GM18870 (cell line): ENCODE data around the gene RFC1.
"Not testable (repeated sequence)": the region's sequence is repeated elsewhere in the genome, so short reads cannot be mapped to it uniquely, and the experiment has no call there.

ENCODE experiments used
- ATAC-seq: cut with Tn5 transposase; IDR thresholded peaks from one replicate; pipeline ENCODE4 v1.9.1; 2021; ENCODE audit warnings: moderate library complexity; ENCODE audit not compliant: unreplicated experiment

RFC1 gene, protein sequence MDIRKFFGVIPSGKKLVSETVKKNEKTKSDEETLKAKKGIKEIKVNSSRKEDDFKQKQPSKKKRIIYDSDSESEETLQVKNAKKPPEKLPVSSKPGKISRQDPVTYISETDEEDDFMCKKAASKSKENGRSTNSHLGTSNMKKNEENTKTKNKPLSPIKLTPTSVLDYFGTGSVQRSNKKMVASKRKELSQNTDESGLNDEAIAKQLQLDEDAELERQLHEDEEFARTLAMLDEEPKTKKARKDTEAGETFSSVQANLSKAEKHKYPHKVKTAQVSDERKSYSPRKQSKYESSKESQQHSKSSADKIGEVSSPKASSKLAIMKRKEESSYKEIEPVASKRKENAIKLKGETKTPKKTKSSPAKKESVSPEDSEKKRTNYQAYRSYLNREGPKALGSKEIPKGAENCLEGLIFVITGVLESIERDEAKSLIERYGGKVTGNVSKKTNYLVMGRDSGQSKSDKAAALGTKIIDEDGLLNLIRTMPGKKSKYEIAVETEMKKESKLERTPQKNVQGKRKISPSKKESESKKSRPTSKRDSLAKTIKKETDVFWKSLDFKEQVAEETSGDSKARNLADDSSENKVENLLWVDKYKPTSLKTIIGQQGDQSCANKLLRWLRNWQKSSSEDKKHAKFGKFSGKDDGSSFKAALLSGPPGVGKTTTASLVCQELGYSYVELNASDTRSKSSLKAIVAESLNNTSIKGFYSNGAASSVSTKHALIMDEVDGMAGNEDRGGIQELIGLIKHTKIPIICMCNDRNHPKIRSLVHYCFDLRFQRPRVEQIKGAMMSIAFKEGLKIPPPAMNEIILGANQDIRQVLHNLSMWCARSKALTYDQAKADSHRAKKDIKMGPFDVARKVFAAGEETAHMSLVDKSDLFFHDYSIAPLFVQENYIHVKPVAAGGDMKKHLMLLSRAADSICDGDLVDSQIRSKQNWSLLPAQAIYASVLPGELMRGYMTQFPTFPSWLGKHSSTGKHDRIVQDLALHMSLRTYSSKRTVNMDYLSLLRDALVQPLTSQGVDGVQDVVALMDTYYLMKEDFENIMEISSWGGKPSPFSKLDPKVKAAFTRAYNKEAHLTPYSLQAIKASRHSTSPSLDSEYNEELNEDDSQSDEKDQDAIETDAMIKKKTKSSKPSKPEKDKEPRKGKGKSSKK

DNA sequence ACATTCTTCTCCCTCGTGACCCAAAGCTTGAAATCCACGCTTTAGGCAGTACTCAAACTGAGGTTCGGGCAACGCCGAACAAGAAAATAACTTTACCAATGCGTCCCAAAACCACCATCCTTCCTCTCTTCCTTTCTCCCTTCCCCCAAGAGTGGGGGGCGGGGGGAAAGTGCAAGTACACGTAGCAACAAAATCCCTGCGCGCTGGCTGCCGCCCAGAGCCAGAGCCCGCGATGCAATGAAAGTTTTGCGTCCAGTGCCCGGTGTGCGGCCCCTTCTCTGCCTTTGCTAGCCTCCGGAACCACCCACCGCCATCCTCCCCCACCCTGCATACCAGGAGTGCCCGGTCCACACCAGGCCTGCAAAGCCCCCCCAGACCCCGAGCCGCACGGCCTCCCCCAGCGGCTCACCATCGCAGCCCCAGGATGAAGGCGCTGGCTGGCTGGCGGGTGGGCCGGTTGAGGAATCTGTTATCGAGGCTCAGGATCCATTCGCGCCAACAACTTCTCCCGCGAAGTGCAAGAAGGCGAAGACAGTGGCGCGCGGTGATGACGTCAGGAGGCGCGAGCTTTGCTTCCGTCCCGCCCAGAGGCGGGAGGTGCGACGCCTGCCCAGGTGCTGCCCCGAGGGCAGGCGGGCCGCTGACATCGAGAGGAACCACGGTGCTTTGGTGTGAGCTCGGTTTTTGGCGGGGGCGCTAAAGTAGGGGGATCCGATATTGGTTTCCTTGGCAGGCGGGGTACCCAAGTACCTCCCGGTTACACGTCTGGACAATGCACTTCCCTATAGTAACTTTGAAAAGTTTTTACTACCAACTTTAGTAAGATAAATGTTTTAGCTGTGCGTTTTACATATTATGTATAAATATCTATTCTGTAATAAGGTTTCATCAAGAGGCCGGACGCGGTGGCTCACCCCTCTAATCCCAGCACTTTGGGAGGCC lies at the start of gene RFC1:
RFC1 (minus strand) TSS at position 533 of the 942 bp plus-strand sequence; CDS start at position 412, 121 bp downstream.
- ATAC-seq = peak; percentile 49

DNA sequence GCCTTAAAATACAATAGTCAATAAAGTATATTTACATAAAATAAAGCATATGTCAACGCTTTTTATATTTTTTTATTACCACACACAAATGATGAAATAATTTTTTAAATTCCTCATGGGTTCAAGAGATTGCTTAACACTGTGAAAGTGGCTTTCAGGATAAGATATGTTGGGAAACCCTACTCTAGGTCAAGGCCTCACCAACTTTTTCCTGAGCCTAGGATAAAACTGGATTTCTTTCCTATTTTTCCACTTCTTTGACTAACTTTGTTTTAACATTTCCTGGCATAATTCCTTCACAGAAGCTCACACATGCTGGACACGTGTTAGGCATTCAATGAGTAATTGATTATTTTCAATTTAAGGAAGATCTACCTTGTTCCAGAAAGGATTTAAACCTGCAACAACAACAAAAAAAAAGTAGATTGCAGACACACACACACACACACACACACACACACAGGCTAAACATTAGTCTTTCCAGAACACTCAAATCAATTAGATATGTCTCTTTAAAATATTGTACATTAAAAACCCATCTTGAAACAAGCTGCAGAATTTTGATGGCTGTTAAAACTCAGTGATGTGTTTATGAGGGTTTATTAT lies 49.6 kb upstream of the RFC1 start:
- ATAC-seq = no peak

DNA sequence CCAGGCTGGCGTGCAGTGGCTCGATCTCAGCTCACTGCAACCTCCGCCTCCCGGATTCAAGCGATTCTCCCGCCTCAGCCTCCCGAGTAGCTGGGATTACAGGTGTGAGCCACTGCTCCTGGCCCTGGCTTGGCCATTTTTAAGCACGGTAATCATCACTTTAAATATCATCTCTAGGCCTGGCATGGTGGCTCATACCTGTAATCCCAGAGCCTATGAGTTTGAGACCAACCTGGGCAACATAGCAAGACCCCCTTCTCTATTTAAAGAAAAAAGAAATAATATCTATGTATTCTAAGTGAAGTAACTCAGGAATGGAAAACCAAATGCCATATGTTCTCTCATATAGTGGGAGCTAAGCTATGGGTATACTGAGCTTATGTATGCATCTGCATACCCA lies 45.4 kb upstream of the RFC1 start:
- not testable (repeated sequence) for ATAC-seq

DNA sequence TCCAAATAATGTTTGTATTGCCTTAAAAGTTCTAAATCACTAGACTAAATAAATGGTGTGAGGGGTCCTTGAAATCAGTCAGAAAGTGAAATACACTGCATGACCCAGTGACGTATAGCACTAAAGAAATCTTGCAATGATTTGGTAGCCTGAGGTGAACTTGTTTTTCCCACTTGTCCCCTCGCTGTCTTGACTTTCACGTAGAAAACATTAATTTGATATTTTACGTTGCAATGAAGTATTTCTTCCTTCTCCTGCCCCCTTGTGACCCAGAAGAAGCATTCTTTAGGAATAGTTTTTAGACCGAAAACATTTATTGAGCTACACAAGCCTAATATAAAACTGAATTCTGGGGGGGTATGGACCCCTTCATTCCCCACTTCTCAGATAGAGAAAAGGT lies 44.3 kb upstream of the RFC1 start:
- no peak for ATAC-seq

DNA sequence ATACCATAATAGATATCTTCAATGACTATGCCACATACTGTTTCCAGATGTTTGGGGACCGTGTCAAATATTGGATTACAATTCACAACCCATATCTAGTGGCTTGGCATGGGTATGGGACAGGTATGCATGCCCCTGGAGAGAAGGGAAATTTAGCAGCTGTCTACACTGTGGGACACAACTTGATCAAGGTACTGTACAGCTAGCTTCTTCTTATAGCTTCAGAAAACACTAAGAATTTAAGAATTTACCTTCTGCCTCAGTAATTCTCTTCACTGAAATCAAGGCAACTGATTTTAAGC lies 41.4 kb upstream of the RFC1 start:
- no peak for ATAC-seq

DNA sequence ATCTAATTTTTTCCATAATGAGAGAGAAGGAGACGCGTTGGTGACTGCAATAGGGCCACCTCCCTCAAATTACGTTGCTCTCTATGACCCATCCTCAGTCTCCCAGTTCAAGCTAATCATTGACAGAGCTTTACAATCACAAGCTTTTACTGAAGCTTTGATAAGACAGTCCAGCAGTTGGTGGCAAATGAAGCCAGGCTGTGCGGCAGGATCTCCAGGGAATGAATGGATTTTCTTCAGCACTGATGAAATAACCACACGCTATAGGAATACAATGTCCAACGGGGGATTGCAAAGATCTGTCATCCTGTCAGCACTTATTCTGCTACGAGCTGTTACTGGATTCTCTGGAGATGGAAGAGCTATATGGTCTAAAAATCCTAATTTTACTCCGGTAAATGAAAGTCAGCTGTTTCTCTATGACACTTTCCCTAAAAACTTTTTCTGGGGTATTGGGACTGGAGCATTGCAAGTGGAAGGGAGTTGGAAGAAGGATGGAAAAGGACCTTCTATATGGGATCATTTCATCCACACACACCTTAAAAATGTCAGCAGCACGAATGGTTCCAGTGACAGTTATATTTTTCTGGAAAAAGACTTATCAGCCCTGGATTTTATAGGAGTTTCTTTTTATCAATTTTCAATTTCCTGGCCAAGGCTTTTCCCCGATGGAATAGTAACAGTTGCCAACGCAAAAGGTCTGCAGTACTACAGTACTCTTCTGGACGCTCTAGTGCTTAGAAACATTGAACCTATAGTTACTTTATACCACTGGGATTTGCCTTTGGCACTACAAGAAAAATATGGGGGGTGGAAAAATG lies 40.8 kb upstream of the RFC1 start, which contains the start of gene KLB:
KLB (plus strand) TSS at position 168 of the 821 bp plus-strand sequence; CDS start at position 188, 20 bp downstream.
- ATAC-seq = no peak

DNA sequence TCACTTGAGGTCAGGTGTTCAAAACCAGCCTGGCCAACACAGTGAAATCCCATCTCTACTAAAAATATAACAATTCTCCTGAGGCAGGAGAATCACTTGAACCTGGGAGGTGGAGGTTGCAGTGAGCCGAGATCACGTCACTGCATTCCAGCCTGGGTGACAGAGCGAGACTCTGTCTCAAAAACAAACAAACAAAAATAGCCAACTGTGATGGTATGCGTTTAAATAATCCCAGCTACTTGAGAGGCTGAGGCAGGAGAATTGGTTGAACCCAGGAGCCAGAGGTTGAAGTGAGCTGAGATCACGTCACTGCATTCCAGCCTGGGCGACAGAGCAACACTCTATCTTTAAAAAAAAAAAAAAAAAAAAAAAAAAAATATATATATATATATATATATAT lies 35.5 kb upstream of the RFC1 start:
- ATAC-seq = not testable (repeated sequence)

DNA sequence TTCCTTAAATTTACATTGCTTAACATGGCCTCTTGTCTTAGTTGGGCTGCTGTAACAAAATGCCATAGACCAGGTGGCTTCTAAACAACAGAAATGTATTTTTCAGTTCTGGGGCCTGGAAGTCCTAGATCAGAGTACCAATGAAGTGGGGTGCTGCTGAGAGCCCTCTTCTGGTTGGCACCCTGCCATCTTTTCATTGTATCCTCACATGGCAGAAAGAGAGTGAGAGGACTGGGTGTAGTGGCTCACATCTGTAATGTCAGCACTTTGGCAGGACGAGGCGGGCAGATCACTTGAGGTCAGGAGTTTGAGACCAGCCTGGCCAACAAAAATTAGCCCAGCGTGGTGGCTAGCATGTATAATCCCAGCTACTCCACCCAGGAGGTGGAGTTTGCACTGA lies 28.5 kb upstream of the RFC1 start:
- ATAC-seq = no peak

DNA sequence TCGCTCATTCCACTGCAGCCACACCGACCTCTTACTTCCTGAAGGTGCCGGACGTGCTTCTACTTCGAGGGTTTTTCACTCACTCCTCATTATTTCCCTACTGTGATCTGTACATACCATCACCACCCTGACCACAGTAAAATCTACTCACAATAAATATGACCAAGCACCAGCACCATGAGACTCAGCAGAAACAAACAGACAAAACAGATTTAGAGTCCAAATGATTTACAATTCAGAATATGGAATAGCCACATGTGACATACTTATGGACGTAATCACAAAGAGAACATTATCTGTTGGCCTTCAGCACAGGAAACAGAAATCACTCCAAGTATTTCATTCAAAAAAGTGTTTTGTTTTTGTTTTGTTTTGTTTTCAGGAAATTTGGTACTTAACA lies 24.4 kb upstream of the RFC1 start:
- ATAC-seq = no peak

DNA sequence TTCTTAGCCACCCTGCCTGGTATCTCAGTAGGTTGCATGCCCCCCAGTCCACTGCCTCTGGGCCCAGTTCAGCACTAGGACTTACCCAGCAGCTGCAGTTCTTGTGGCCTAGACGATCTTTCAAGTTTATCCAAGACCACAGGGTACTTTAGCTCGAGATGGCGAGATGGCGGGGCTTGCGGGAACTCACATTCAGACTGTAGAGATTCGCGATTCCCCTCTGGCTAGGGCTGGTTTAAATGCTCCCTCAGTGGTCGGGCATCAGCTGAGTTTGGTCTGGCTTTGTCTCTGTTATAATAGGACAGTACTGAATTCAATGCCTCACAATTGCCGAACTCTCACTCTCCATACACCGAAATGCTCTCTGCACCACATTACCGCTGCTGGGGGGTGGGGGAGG lies 18.4 kb upstream of the RFC1 start:
- no peak for ATAC-seq

DNA sequence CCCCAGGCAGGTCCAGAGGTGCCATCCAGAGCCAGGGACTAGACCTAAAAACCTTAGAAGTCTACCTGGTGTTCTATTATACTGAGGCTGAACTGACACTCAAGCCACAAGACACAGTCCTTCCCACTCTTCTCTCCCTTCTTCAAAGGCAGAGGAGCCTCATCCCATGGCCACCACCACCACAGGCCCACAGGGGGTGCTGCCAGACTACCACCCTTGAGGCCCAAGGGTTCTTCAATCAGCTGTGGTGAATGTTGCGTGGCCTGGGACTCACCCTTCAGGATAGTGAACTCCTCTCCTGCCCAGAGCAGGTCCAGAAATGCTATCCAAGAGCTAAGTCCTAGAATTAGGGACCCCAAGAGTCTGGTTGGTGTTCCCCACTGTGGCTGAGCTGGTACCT lies 17.5 kb upstream of the RFC1 start:
- no peak for ATAC-seq

DNA sequence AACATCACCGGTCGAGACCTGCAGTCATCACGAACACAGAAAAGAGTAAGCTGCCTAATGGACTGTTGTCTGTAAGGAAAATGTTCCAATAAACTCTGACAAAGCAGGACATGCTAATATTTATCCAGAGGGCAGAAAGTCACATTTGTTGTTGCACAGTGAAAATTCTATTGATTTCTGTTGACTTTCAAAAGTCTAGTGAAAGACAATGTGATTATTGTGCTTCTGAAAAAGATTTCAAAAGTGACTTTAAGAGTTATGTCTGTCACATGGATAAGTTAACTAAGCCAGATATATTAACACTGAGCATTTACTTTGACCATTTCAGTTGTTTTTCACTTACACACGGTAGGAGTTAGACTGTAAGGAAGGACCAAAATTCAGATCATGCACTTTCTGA lies 9.3 kb upstream of the RFC1 start:
- ATAC-seq = no peak

DNA sequence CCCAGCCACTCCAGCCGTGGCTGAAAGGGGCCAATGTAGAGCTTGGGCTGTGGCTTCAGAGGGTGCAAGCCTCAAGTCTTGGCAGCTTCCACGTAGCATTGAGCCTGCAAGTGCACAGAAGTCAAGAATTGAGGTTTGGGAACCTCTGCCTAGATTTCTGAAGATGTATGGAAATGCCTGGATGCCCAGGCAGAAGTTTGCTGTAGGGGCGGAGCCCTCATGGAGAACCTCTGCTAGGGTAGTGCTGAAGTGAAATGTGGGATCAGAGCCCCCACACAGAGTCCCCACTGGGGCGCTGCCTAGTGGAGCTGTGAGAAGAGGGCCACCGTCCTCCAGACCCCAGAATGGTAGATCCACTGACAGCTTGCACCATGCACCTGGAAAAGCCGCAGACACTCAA lies 5.0 kb upstream of the RFC1 start:
- ATAC-seq = not testable (repeated sequence)

DNA sequence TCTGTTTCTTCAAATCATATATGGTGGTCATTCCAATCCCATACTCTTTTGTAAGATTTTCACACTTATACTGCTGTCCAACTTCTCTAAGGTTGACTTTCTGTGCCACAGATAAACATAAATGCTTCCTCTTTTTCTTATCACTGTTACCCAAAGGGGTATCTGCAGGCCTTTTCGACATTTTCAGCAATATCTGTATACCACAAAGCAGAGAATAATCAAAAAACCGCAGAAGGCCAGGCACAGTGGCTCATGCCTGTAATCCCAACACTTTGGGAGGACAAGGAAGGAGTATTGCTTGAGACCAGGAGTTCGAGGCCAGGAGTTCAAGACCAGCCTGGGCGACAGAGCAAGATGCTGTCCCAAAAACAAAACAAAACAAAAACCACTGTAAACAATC lies 3.1 kb upstream of the RFC1 start:
- no peak for ATAC-seq

DNA sequence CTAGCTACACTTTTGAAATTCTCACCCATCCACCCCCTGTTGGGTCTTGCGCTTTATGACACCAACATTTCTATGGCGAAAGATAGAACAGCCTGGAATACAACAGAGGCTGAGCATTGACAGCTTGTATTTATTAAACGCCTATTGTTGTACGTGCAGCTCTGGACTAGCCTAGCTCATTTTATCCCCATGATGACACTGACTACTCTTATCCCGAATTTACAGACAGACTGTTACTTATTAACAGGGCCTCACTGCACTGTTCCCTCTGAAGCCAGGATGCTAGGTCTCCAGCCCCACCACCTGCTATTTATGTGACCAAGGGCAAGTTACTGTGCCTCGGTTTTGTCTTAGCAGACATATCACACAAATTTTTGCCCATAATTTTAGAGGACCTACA lies 1.0 kb upstream of the RFC1 start:
- no peak for ATAC-seq

DNA sequence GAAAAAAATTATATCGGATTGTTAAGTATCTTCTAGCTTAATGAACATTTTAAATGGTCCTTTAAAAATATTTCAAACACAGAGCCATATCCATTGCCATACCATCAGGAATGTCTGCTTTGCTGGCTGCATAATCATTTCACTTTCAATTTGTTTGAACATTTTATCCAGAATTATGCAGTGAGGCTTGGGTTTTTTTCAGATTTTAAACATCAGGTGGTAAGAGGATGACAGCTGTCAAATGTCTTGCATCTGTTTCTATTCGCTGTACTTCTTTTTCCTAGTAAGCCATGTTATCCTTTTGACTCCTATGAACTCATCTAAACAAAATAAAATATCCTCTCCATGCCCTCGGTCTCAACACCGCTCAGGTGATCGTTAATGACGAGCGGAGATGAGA lies 802 bp downstream of the RFC1 start:
- no peak for ATAC-seq

DNA sequence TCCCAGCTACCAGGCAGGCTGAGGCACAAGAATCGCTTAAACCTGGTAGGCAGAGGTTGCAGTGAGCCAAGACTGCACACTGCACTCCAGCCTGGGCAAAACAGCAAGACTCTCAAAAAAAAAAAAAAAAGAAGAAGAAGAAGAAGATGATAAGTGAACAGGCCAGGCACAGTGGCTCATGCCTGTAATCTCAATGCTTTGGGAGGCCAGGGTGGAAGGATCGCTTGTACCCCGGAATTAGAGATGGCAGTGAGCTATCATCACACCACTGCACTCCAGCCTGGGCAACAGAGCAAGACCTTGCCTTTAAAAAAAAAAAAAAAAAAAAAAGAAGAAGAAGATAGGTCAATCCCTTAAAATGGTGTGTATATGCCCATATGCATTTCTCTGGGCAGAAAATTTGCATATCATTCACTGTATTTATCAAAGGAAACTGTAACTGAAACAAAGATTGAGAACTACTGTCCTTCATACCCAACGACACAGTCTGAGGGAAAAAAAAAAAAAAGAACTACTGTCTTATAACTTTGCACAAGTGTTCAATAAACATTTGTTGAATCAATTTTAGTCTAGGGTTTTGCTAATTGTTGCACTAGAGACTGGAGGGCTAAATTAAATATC lies 2.3 kb downstream of the RFC1 start:
- ATAC-seq = peak; percentile 48

DNA sequence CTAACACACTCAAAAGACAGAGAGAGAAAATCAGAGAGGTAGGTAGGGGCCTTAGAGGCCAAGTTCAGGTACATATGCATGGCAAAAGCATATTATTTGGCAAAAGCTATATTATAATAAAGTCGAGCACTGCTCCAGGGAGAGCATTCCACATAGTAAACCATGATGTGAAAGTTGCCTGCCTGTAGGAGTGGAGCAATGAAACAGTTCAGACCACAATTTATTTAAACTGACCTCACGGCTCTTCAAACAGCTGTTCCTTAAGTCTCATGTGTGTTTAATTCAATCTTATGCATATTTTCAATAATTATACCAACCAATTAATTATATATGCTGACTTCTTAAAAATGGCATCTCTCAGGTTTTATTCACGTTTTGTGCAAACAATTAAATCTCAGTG lies 3.3 kb downstream of the RFC1 start:
- ATAC-seq = no peak

DNA sequence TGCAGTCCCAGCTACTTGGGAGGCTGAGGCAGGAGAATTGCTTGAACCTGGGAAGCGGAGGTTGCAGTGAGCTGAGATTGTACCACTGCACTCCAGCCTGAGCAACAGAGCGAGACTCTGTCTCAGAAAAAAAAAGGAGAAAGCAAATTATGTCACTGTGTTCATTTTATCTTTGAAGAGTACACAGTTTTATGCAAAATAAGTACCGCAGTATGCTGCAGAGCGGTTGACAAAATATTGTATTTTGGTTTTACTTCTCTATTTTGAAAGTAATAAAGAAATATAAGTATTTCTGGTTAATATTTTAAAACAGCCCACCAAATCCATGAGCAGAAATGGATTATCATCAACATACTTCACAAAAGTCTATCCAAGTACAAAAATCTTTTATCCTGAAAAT lies 5.6 kb downstream of the RFC1 start:
- ATAC-seq = not testable (repeated sequence)
